GM18870 (cell line): Measurements from ENCODE around the gene PLEKHA5.
"Not testable (repeated sequence)": the region's sequence is repeated elsewhere in the genome, so short reads cannot be mapped to it uniquely, and the experiment has no call there.

Source experiments
- ATAC-seq: cut with Tn5 transposase; IDR thresholded peaks from one replicate; pipeline ENCODE4 v1.9.1; 2021; ENCODE audit warnings: moderate library complexity; ENCODE audit not compliant: unreplicated experiment

Gene PLEKHA5

GRCh38 chr12:19273482-19274330, 144.2 kb downstream of the PLEKHA5 start:
- ATAC-seq = no peak

GRCh38 chr12:19276767-19277166, 147.2 kb downstream of the PLEKHA5 start:
- no peak for ATAC-seq

GRCh38 chr12:19277711-19278110, 148.2 kb downstream of the PLEKHA5 start:
- ATAC-seq = no peak

DNA sequence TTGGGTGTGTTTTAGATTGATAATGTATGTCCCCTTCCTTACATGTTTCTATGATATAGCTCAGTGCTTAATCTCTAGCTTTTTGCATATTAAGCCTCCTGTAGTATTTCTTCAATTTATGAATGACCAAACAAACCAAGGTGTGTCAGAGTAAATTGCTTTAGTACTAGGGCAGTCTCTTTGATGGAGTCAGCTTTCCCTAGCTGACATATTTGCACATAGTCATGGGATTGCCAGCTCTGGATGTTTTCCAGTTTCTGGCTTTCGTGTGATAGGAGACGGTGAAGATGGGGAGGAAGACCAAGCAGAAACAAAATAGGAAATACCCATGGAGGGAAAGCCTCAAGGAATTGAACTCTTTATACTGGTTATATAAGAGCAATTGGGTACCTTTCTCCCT, 148.9 kb downstream of the PLEKHA5 start:
- no peak for ATAC-seq

DNA sequence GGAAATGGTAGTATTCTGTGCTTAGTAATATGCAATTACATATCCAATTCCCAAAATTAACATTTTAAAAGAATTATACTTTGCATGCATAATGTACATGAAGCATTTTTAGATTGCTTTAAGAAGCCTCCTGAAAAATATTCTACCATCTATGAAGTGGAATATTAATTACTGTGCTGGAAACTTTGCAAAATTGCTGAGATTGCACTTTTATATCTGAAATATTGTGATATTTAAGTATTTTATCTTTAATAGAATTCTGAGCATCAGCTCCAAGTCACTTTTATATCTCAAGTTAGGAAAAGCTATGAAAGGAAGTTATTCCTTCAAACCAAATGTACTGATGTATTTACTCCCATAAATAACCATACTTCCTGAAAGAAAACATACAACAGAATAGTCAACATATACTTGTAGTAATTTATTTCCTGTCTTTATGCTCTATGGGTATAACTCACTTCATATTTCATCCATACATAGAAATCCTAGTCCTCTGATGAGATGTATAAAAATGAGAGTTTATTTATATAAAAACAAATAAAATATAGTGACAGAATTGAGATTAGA, 152.7 kb downstream of the PLEKHA5 start:
- ATAC-seq = no peak

DNA sequence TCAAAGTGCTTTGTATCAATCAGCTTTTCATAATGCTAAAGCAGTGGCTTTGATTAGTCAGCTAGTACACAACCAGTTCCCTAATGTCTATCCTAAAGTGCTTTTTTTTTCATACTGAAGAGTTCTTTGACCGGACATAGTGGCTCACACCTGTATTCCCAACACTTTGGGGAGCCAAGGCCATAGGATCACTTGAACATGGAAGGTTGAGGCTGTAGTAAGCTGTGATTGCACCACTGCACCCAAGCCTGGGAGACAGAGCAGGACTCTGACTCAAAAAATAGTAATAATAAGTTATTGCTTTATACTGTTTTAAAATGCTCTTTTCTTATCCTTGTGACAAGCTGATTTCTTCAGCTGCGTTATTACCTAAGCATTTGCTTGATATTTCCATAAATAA, 155.1 kb downstream of the PLEKHA5 start:
- no peak for ATAC-seq

- no peak for ATAC-seq
These were observed 156.4 kb downstream of the PLEKHA5 start for GRCh38 chr12:19285793-19286448.

DNA sequence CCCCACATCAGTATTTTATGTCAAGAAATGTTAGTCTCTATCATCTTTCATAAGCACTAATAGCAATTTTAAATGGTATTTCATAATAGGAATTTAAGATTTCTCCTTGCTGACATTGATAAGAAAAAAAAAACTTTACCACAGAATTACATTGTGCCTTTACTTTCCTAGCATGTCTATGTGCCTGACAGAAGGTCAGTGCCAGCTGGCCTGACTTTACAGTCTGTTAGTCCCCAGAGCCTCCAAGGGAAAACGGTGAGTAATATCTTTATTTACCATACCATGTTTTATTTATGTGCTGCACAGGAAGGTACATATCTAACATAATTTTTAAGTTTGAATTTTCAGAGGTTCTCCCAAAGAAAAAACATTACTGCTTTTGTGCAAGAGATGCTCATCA, 157.8 kb downstream of the PLEKHA5 start:
- no peak for ATAC-seq

DNA sequence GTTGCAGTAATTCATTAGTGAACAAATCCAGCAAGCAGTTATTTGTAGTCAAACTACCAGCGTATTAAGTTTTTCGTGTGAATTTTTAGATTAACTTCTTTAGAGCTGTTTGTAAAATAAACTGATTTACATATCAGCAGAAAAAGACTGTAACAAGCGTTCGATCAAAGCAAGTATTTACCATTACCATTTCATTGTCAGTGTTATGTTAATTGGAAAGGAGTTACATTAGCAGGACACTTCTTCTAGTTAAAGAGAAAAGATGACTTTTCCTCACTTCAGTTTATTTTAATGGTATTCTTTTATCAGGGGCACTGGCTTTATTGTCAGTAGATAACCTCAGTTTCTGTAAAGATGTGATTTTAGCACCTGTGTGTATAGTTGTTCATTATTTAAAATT, 158.6 kb downstream of the PLEKHA5 start:
- no peak for ATAC-seq

GRCh38 chr12:19288603-19289244, 159.2 kb downstream of the PLEKHA5 start:
- ATAC-seq = no peak

DNA sequence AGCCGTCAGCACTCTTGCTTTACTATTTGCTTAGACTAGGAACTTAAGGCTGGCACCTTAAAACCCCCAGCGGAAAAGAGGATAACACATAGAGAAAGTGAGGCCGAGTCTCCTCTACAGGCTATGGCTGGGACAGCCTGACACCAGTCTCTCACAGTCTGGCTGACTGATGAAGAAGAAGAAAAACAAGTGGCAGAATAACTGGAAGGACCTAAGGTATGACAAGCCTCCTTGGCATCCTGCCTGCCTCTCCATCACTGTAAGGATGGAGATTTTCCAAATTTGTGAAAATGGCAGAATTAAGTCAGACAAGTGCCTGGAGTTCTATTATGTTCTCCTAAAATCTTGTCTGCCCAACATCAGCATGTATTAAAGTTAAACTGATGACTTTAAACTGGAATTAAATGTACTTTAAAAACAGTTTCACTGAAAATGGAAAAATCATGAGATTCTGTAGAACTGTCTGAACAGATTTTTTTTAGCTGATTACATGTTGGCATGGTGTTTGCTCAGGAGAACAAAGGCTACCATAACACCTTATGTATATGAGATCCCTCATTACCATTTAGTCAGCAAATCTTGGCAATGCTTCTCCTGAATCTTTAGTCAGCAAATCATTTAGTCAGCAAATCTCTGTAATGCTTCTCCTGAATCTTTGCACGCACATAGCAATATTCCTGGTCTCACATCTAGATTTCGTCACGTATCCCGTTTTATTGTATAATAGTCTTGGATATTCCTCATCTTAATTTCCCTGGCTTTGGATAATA, 169.5 kb downstream of the PLEKHA5 start:
- ATAC-seq = no peak

DNA sequence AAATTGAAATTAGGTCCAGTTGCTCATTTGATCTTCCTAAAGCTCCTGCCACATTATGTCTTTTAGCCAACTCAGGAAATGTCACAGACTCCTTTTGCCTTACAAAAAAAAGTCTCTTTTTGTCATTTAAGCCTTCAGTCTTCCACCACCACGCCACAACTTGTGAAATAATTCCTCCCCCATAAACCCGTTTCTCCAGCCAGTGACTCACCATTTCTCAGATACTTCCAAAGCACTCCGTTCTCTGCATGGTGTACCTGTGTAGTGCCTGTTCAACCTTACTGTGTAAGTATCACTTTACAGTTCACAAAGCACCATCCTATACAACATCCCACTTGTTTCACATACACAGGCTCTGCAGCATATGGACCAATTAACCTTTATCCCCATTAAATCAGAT, 170.2 kb downstream of the PLEKHA5 start:
- no peak for ATAC-seq

GRCh38 chr12:19301223-19301622, 171.7 kb downstream of the PLEKHA5 start:
- ATAC-seq = no peak

DNA sequence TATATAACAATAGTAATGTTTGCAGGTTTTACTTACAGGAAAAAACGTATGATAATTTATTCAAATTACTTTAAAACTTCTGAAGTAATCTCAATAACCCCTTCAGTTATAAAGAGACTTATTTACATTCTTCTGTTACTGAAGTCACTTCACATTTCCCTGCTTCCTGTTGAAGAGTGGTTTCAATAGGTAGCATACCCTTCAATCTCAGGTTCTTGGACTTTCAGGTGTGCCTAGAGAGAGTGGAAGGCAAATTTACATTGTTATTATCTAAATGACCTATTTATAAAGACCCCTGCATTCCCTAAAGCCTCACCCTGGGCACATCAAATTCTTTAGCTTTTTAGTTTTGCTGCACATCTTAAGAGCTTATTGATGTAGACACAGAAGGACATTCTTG, 172.2 kb downstream of the PLEKHA5 start:
- no peak for ATAC-seq

DNA sequence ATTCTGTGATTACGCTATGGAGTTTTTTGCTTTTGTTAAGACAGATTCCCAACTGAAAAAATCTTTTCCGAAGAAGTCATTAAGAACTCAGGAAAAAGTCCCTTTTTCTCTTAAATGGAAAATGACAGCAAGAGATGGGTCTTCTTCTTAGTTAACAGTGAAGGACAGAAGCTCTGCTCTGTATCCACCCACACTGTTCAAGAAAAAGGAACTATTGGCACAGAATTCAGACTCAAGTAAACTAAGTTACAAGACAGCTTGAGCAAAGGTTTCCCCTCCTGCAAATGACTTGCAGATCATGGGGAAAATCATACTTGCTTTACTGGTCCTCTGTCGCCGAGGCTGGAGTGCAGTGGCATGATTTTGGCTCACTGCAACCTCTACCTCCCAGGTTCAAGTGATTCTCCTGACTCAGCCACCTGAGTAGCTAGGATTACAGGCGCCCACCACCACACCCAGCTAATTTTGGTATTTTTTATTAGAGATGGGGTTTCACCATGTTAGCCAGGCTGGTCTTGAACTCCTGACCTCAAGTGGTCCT, 172.6 kb downstream of the PLEKHA5 start:
- ATAC-seq = no peak

- ATAC-seq = no peak
These were observed 174.0 kb downstream of the PLEKHA5 start for GRCh38 chr12:19303496-19303895.

GRCh38 chr12:19304149-19304750, 174.7 kb downstream of the PLEKHA5 start:
- ATAC-seq = no peak

GRCh38 chr12:19305621-19306020, 176.1 kb downstream of the PLEKHA5 start:
- ATAC-seq = not testable (repeated sequence)

DNA sequence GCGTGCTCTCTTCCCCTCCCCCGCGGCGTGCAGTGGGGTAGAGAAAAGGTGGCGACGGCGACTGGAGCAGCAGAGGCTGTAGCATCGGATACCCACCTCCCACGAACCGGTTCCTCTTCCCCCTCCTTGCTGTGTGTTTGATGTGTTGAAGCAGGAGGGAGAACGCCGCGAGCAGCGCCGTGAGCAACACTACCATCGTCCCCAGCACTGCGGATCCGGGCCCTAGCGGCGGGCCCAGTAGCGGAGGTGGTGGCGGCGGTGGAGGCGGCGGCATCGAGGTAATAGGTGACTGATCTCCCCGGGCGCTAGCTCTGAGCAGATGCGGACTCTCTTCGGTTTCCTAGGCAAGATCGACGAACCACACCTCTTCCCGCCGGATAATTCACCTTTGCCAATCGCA, 176.8 kb downstream of the PLEKHA5 start:
- no peak for ATAC-seq

- ATAC-seq = no peak
These were observed 177.9 kb downstream of the PLEKHA5 start for GRCh38 chr12:19307451-19307850.
